DMS 273 (cell line): ENCODE results near the gene GSTM4.

Experiments used
- DNase-seq: peaks from one replicate; lab custom pipeline; 2025; ENCODE audit not compliant: unreplicated experiment; lab: John Stamatoyannopoulos, UW

Gene GSTM4

GRCh38 chr1:109655615-109656519 is at the start of gene GSTM4:
Gene GSTM4 (plus strand): TSS chr1:109656099. CDS start chr1:109656390, 291 bp downstream.
- peak; percentile 88 for DNase-seq

DNA sequence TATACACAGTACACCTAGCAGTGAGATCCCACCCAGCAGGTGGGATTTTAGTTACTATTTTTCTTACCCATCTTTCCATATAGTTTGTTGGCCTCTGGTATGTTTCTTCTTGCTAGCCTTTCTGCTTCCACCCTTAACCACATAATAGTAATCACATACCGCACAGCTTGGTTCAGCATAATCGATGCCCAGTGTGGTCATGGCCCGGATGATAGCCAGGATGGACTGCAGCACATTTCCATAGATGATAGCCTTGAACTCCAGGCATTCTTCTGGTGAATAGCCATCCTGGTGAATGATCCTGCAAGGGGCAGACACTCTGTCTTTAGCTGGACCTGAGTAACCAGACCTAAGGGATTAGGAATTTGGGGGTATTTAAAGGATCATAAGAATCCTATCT is 46.0 kb upstream of the GSTM4 start:
- DNase-seq = no peak

- DNase-seq = no peak
These were observed 45.1 kb upstream of the GSTM4 start for GRCh38 chr1:109610609-109611307.

DNA sequence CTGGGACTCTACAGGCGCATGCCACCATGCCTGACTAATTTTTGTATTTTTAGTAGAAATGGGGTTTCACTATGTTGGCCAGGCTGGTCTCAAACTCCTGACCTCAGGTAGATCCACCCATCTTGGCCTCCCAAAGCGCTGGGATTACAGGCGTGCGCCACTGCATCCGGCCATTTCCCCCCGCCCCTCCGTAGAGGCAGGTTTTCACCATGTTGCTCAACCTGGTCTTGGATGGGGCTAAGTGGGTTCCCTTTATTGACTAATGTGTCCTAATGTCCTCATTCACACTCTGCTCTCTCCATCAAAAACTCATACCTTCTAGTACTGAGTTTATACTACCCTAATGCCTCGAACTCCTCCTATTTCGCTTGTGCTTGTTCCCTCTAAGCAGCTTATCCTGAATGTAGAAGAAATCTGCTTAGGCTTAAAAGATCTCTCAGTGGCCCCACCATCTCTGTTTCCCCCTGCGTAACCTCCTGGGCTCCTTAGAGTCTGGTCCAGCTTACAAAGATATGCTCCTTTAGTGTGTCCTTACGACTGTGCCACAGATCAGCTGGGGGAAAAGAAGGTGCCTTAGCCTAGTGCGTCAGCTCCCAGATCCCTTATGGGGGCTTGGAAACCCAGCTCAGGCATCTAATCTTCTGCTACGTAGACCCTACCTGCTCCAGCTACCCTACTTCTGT is 44.5 kb upstream of the GSTM4 start:
- DNase-seq = no peak

DNA sequence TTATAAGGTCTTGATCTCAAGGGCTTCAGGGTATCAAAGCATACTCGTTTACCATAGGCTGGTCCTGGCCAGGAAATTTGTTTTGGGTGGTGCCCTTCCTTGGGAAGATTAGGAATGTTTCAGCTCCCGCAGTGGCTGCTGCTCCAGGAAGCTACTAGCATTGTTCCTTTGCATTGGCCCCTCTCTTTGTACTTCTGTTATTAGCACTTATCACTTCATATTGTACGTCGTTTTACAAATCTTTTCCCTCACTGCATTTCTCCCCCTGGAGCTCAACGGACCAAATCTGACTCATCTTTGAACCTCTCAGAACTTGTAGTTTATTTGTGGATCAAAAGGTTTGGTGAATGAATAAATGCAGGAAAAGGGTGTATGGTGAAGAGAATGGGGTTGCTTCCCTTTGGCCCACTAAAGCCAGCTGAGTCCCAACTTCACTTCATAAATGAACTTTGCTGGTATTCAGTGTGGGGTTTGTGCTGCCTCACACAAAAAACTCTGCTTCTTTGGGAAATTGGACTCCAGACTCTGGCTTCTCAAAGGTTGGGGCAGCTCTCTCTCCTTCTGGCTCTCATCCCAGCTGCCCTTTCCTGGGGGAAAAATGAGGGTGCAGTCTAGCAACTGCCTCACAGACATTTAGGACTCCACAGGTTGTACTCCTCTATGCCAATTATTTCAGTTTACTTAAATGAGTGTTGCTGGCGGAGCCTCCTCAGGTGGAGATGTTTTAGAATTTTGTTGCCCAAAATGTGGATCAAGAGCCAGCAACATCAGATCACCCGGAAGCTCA is 42.3 kb upstream of the GSTM4 start:
- no peak for DNase-seq

DNA sequence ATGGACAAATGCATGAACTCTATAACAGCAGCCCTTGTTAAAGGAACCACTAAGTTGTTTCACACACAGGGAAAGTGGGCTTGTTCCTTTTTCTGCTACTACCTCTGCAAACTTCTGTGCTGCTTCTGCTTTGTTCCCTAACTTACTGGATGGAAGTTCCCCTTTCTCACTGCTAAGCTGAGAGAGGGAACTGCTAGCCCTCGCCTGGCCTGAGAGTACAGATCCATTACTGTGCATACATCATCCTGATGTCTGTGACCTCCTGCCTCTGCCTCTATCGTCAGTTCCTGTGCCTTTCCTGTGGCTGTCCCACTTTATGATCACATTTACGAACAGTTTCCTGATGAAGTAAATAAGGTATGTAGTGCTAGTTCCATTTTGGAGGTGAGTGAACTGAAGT is 40.0 kb upstream of the GSTM4 start:
- no peak for DNase-seq

GRCh38 chr1:109616391-109616790 is 39.5 kb upstream of the GSTM4 start:
- no peak for DNase-seq

DNA sequence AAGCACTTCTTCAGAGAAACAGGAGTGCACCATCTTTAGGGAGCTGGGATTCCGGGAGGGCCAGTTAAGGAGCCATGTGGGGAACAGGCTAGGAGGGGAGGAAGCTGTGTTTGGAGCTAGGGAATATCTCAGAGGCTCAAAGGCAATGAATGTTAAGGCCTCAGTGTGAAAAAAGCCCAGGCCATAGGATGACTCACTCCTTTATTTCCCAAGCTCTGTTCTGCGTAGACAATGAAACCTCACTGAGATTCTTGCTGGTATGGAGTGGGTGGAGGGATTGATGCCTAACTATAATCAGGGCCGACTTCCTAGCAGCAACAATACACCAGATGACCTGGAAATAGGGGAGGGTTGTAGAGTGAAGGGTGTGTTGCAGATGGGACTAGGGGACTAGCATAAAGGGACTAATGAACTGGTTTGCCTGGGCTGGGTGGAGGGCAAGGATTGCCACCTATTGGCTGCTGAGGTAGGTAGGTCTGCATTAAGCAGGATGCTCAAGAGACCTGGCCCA is 38.6 kb upstream of the GSTM4 start:
- DNase-seq = peak; percentile 29

DNA sequence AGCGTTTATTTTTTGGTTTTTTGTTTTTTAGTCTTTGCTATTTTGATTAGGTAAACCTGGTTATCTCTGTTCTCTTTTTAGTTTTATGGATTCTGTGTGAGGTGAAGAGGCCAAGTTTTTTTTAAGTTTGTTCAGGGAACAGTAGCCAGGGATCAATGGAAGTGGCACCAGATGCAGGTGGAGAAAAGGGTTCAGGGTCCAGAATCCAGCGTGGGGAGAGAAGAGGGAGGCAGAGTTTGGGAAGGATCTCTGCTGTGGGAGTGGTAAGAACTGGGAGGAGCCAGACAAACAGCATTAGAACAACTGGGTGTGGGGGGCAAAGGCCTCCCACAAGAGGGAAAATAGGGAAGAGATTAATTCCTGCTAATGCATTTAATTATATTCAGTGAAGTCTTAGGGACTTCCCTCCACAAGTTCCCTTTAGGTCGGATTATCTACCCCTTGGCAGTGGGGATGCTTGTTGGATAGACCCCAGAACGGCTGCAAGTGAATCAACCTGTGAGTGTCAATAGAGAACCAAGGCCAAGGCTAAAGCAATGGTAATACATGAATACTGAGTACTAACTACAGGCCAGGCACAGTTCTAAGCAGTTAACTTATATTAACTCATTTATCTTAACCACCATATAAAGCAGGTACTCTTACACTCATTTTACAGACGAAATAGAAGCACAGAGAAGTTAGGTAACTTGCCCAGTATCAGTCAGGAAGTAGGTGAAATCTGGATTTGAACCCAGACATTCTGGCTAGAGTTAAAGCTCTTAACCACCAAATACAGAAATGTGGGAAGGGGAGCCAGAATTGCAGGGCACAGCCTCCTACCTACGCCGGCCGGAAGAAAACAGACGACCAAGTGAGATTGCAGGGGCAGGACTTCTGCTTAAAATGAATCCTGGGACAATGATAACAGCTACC is 37.0 kb upstream of the GSTM4 start:
- DNase-seq = peak; percentile 45

- DNase-seq = peak; percentile 90
These were observed 36.1 kb upstream of the GSTM4 start, which contains the start of the genes AMPD2 and GNAT2 for GRCh38 chr1:109619576-109620400. Gene AMPD2 (plus strand): TSS chr1:109619837. CDS start chr1:109621176, 1,339 bp downstream. Gene GNAT2 (minus strand): TSS chr1:109619616. CDS start chr1:109612870, 6,746 bp downstream.

- DNase-seq = peak; percentile 79
These were observed 35.5 kb upstream of the GSTM4 start for GRCh38 chr1:109620401-109620791.

GRCh38 chr1:109620841-109621286 is 35.0 kb upstream of the GSTM4 start:
- DNase-seq = peak; percentile 98

GRCh38 chr1:109621379-109622136 is 34.3 kb upstream of the GSTM4 start:
- DNase-seq = no peak

DNA sequence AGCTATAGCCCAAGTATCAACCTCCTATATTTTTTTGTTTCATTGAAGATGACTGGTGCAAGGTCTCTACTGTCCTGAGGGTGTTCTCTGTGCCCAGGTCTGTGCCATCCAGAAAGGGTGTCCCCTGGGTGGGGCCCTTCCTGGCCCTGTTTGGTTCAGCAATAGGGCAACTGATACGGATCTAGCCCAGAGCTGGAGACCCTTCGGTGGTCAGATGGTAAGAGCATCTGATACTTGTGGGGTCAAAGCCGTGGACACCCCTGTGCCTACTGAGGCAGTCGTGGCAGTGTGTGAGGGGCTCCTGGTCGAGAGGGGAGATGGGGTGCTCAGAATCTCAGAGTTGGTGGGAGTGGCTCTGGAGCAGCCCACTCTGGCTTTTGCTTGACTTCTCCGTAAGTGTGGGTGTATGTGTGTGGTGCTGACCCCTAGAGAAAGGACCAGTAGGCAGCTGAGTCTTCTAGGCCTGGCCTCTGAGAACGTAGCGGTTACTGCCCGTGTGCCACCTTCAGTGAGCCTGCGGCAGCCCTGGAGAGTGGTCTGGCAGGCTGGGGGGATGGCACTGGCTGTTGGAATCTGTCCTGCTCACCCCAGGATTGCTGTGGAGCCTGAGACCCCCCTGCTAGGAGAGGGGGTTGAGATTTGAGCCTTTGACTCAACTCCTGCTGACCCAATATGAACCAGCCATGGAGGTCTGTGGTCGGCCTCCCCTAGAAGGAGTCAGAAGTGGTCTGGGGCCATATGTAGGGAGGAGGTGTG is 33.6 kb upstream of the GSTM4 start:
- no peak for DNase-seq

GRCh38 chr1:109622895-109623294 is 33.0 kb upstream of the GSTM4 start:
- no peak for DNase-seq

DNA sequence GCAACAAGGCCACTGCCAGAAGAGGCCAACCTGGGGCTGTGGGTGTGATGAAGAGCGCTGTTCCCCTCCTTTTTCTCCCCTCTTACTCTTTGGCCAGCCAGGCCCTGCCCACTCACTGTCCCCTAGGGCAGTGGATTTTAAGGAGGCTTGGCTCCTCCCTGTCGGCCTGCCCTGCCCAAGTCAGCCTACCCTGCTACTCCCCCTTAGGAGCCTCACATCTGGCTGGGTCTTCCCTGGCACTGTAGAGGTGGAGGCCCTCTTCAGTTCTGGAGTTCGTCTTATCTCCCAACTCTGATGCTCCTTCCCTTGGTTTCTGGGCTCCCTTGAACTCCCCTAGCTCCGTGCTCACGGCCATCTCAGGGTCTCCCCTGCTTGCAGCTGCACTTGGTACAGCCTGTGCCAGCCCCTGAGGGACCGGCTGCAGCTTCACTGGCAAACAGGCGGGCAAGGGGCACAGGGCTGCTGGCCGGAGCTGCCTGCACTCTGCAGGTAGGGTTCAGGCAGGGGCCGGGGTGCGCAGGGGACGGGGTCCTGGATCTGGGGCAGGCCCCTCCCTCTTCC is 32.2 kb upstream of the GSTM4 start:
- DNase-seq = no peak
